PC-3 (cell line): ENCODE measurements around the gene TMPRSS3. TPM values are rescaled to one million over a fixed set of nuclear protein-coding genes. Genes with fewer than 3 reads are reported as not detected.

Experiments
- ATAC-seq: fragments of 200-7000 bp; cut with Tn5 transposase; 2 replicates; pipeline ENCODE4 v1.9.1; 2020; ENCODE audit warnings: mild to moderate bottlenecking, moderate library complexity
- BruUV-seq: library from RNA; stranded (reverse); fragments of 400-500 nt; replicated peaks from 2 replicates; lab custom pipeline; 2021; lab: Mats Ljungman, UMichigan
- CTCF ChIA-PET: fragments of 300-600 bp; sonication (Branson Sonifier 250); formaldehyde crosslinking; loops from one replicate; lab custom pipeline; 2022; ENCODE audit warnings: antibody characterized with exemption; lab: Charles Lee
- POLR2A ChIA-PET: fragments of 300-600 bp; sonication (Branson Sonifier 250); formaldehyde crosslinking; loops from one replicate; lab custom pipeline; 2022; ENCODE audit warnings: antibody characterized with exemption; ENCODE audit not compliant: unreplicated experiment; lab: Charles Lee
- DNase-seq: peaks from one replicate; pipeline ENCODE4 v3.0.0-alpha.2; 2015
- H2AFZ ChIP-seq: fragments of 300-600 bp; sonication (generic); 2 replicates; pipeline ENCODE4 v1.6.0; 2016; ENCODE audit warnings: antibody characterized with exemption, low read length
- H3F3A ChIP-seq: fragments of 300-600 bp; sonication (generic); one replicate; pipeline ENCODE4 v1.6.0; 2017; ENCODE audit warnings: antibody characterized with exemption, low read length, control low read depth, mild to moderate bottlenecking; ENCODE audit not compliant: unreplicated experiment
- H3K27ac ChIP-seq: fragments of 300-600 bp; sonication (generic); 2 replicates; pipeline ENCODE4 v1.5.1; 2016; ENCODE audit warnings: mild to moderate bottlenecking, low read length
- H3K27me3 ChIP-seq: fragments of 300-600 bp; sonication (generic); 2 replicates; pipeline ENCODE4 v1.6.1; 2016; ENCODE audit warnings: low read length, mixed read lengths
- H3K36me3 ChIP-seq: fragments of 300-600 bp; sonication (generic); 2 replicates; pipeline ENCODE4 v1.6.1; 2016; ENCODE audit warnings: low read depth, mixed run types, low read length, mixed read lengths
- H3K4me1 ChIP-seq: fragments of 300-600 bp; sonication (generic); 2 replicates; pipeline ENCODE4 v1.5.1; 2016; ENCODE audit warnings: low read length; ENCODE audit not compliant: insufficient read depth
- H3K4me2 ChIP-seq: fragments of 300-600 bp; sonication (generic); 2 replicates; pipeline ENCODE4 v1.6.0; 2016; ENCODE audit warnings: low read length
- H3K4me3 ChIP-seq: fragments of 300-600 bp; sonication (generic); 2 replicates; pipeline ENCODE4 v1.5.1; 2016; ENCODE audit warnings: mild to moderate bottlenecking, low read length, mixed read lengths
- H3K79me2 ChIP-seq: fragments of 300-600 bp; sonication (generic); 2 replicates; pipeline ENCODE4 v1.6.1; 2017; ENCODE audit warnings: low read length, mixed read lengths
- H3K9ac ChIP-seq: fragments of 300-600 bp; sonication (generic); 2 replicates; pipeline ENCODE4 v1.6.0; 2016; ENCODE audit warnings: mild to moderate bottlenecking, low read length
- H3K9me2 ChIP-seq: fragments of 300-600 bp; sonication (generic); replicated peaks from 2 replicates; pipeline ENCODE4 v1.6.1; 2016; ENCODE audit warnings: mixed run types, low read length, mixed read lengths
- H3K9me3 ChIP-seq: fragments of 300-600 bp; sonication (generic); 2 replicates; pipeline ENCODE4 v1.6.1; 2016; ENCODE audit warnings: low read length, mixed read lengths
- H4K20me1 ChIP-seq: fragments of 300-600 bp; sonication (generic); 2 replicates; pipeline ENCODE4 v1.6.1; 2016; ENCODE audit warnings: low read length, mixed read lengths
- EZH2 ChIP-seq: fragments of 300-600 bp; sonication (generic); IDR thresholded peaks from one replicate; pipeline ENCODE4 v1.6.1; 2017; ENCODE audit warnings: antibody characterized with exemption, mild to moderate bottlenecking, low read length; ENCODE audit not compliant: unreplicated experiment
- EZH2phosphoT487 ChIP-seq: fragments of 300-600 bp; sonication (generic); IDR thresholded peaks from 2 replicates; pipeline ENCODE4 v1.6.1; 2018; ENCODE audit warnings: mild to moderate bottlenecking, antibody characterized with exemption, low read length, borderline replicate concordance
- intact Hi-C: fragments of 100-400 bp; cut with micrococcal nuclease; formaldehyde crosslinking; loops from 2 replicates; pipeline ENCODE4 v1.9.0; 2023
- total RNA-seq: library from RNA; depleted of rRNA; stranded (reverse); fragments of >200 nt; gene quantifications from 2 replicates; pipeline ENCODE4 v1.2.3, GENCODE V29; 2014
- TF ChIP-seq, protein P1 (sequence below): fragments of 300-600 bp; sonication (generic); conservative IDR thresholded peaks from 2 replicates; pipeline ENCODE4 v1.5.1; 2017; ENCODE audit warnings: antibody characterized with exemption, low read depth, mild to moderate bottlenecking, low read length

TMPRSS3 gene
- total RNA-seq, 1 experiment from 2014 or later, result not detected

DNA sequence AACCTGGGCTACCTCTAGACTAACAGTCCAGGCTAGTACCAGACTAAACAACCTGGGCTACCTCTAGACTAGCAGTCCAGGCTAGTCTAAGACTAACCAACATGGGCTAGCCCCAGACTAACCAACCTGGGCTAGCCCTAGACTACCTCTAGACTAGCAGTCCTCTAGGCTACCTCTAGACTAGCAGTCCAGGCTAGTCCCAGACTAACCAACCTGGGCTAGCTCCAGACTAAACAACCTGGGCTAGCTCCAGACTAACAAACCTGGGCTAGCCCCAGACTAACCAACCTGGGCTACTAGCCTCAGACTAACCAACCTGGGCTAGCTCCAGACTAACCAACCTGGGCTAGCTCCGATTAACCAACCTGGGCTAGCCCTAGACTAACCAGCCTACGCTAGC lies 47.1 kb downstream of the TMPRSS3 start:
- Histone ChIP-seq H3K9me2 (no peaks in the 10 kb centered on the region), H3K4me2 (no peak overlapping the region), H3K4me3 (no peak overlapping the region), H3K27ac (no peak overlapping the region), H3K9ac (no peak overlapping the region), H2AFZ (no peak overlapping the region), H3K36me3 (no peaks in the 10 kb centered on the region), H3K9me3 (no peaks in the 10 kb centered on the region), H4K20me1 (no peaks in the 10 kb centered on the region), H3K4me1 (peaks cover 25% of the 10 kb centered on the region), H3K27me3 (no peaks in the 10 kb centered on the region), H3K79me2 (no peaks in the 10 kb centered on the region), H3F3A (no peaks in the 10 kb centered on the region)
- ATAC-seq (no peak), DNase-seq (no peak)
- BruUV-seq, result no TSS peak
- ChIA-PET POLR2A (interaction anchor here (0.5 kb wide), 1 partner anchor 323 kb away, joined by 3 read pairs; no protein-coding TSS in a partner anchor), CTCF (interaction anchor here (1.2 kb wide), 1 partner anchor 11 kb away, joined by 5 read pairs; no protein-coding TSS in a partner anchor)
- no peak for TF ChIP-seq EZH2
- no peak for TF ChIP-seq EZH2phosphoT487
- TF ChIP-seq, protein P1, sequence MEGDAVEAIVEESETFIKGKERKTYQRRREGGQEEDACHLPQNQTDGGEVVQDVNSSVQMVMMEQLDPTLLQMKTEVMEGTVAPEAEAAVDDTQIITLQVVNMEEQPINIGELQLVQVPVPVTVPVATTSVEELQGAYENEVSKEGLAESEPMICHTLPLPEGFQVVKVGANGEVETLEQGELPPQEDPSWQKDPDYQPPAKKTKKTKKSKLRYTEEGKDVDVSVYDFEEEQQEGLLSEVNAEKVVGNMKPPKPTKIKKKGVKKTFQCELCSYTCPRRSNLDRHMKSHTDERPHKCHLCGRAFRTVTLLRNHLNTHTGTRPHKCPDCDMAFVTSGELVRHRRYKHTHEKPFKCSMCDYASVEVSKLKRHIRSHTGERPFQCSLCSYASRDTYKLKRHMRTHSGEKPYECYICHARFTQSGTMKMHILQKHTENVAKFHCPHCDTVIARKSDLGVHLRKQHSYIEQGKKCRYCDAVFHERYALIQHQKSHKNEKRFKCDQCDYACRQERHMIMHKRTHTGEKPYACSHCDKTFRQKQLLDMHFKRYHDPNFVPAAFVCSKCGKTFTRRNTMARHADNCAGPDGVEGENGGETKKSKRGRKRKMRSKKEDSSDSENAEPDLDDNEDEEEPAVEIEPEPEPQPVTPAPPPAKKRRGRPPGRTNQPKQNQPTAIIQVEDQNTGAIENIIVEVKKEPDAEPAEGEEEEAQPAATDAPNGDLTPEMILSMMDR, result no peak
- intact Hi-C loops, result no loop called here

DNA sequence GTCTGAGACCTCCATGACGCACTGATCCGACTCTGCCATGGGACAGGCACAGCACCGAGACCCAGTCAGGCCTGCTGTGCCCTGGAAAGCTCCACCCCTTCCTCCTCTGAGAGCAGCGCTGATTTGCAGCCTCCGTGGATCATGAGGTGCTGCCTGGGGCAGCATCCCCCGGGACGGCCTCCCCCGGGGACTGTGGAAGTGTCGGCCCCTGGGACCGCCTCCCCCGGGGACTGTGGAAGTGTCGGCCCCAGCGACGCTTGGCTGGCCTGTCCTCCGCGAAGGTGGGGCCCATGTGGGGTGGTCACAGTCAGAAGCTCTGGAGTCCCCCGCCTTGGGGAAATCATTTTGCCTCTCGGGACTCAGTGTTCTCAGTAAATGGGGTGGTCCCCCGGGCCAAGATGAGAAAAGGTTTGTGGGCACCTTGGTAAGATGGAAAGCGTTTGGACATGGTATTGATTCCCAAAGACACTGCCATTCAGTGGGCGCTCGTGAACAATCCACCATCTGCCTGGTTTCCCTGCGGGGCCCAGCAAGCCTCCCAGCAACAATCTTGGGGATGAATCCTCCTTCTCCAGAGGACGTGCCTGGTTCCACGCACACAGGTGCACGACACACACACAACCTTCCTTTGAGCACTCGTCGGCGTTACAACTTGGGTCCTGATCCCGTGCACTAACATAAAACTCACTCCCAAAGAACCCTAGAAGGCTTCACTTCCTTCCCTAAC lies 48.1 kb downstream of the TMPRSS3 start:
- no peaks in the 10 kb centered on the region for H3K27me3 ChIP-seq
- no peaks in the 10 kb centered on the region for H3K9me2 ChIP-seq
- no peaks in the 10 kb centered on the region for H3K79me2 ChIP-seq
- DNase-seq (no peak), ATAC-seq (no peak)
- no TSS peak for BruUV-seq
- H3K27ac ChIP-seq, result no peak overlapping the region
- H3K4me2 ChIP-seq, result no peak overlapping the region
- H3K9me3 ChIP-seq, result no peaks in the 10 kb centered on the region
- no peaks in the 10 kb centered on the region for H4K20me1 ChIP-seq
- H3K36me3 ChIP-seq, result no peaks in the 10 kb centered on the region
- no peak overlapping the region for H2AFZ ChIP-seq
- no peak overlapping the region for H3K9ac ChIP-seq
- ChIA-PET CTCF (interaction anchor here (0.6 kb wide), 1 partner anchor 92 kb away, joined by 3 read pairs; no protein-coding TSS in a partner anchor), POLR2A (no interaction called here)
- peaks cover 25% of the 10 kb centered on the region for H3K4me1 ChIP-seq
- intact Hi-C loops, result no loop called here
- no peaks in the 10 kb centered on the region for H3F3A ChIP-seq
- TF ChIP-seq EZH2phosphoT487 (no peak), EZH2 (no peak)
- TF ChIP-seq, protein P1, result no peak
- H3K4me3 ChIP-seq, result no peak overlapping the region
